Mesodermal cell (in vitro differentiated cells): ENCODE results near the gene MND1. TPM values are rescaled to one million over a fixed set of nuclear protein-coding genes. Genes with fewer than 3 reads are reported as not detected.
A peak's percentile ranks its signal among the peaks of the same experiment; 100 is the strongest.

Source experiments
- H3K27ac ChIP-seq: 2 replicates; pipeline ENCODE4 v1.7.0; 2013; ENCODE audit warnings: mild to moderate bottlenecking, low read depth, low read length, moderate library complexity; ENCODE audit not compliant: severe bottlenecking
- H3K36me3 ChIP-seq: 2 replicates; pipeline ENCODE4 v1.7.1; 2013; ENCODE audit warnings: mild to moderate bottlenecking, low read length, moderate library complexity; ENCODE audit not compliant: control insufficient read depth, insufficient read depth
- H3K4me1 ChIP-seq: one replicate; pipeline ENCODE4 v1.7.1; 2013; ENCODE audit warnings: mild to moderate bottlenecking, low read length; ENCODE audit not compliant: insufficient read depth, control insufficient read depth, poor library complexity, severe bottlenecking
- H3K4me3 ChIP-seq: 2 replicates; pipeline ENCODE4 v1.7.0; 2013; ENCODE audit warnings: low read length, control low read depth, mild to moderate bottlenecking; ENCODE audit not compliant: insufficient read depth, poor library complexity, severe bottlenecking; ENCODE audit errors: extremely low read depth
- H3K9me3 ChIP-seq: 2 replicates; pipeline ENCODE4 v1.7.1; 2013; ENCODE audit warnings: mild to moderate bottlenecking, low read length, moderate library complexity; ENCODE audit not compliant: control insufficient read depth
- WGBS, 2 experiments: methylation state at CpG; one replicate each; pipeline ENCODE4 v1.1.5; 2013; ENCODE audit warnings: missing lambda C conversion rate in 2 of 2; ENCODE audit not compliant: insufficient coverage in 2 of 2; 5-methylcytosine and 5-hydroxymethylcytosine counted together
- polyA plus RNA-seq, 2 experiments: library from polyadenylated mRNA; stranded (reverse); fragments of 50-300 nt; gene quantifications; one replicate each; pipeline ENCODE4 v1.2.3, GENCODE V29; 2013

The MND1 gene
- 16.1 TPM for polyA plus RNA-seq (2013, experiment 1 of 2)
- polyA plus RNA-seq (2013, experiment 2 of 2): 25.3 TPM

DNA sequence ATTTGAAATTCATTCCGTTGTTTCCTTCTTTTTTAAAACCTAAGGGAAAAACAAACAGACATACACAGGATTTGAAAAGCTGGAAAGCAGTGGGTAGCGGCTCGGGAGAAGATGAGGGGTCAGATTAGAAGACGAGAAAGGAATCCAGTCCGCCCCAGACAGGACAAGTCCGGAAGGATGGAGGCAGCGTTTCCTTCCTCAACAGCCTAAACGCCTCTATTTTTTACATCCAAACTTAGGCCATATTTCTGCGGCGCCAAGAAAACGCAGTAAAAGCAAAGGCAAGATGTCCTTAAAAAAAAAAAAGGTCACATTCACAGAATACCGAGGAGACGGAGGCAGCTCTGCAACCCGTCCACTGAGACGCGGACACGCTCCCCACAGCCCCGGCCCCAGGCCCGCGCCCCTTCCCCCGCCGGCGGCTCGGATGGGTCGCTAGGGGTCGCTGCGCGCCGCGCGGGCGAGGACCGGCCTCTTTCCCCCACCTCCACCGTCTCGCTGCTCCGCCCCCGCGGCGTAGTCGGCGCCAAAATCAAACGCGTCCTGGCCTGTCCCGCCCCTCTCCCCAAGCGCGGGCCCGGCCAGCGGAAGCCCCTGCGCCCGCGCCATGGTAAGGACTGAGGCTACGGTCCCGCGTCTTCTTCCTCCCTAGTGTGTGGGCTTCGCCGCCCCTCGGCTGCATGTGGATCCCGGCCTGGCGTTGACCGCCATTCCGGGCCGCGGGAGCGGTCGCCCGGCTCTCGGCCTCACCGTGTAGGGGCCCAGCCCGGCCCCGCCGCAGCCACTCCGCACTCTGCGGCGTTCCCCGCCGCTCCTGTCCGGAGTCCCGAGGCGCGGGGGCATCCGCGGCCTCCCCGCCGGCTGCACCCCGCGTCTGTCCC, at the start of gene MND1:
TSS of gene MND1 (plus strand) at position 558 of the 881 bp plus-strand sequence. CDS start at position 608, 50 bp downstream.
- Histone ChIP-seq H3K9me3 (no peaks in the 10 kb centered on the region), H3K4me1 (peaks cover 30% of the 10 kb centered on the region), H3K36me3 (peaks cover 10% of the 10 kb centered on the region), H3K4me3 (peak within 1 kb of the TSS; percentile 70), H3K27ac (peak within 1 kb of the TSS; percentile 80)
- 1 to 3% methylated on average over 35 to 74 of the region's 86 CpGs for WGBS, 2 experiments

- Histone ChIP-seq H3K36me3 (peaks cover 85% of the 10 kb centered on the region), H3K4me1 (no peaks in the 10 kb centered on the region), H3K27ac (no peak overlapping the region), H3K9me3 (no peaks in the 10 kb centered on the region), H3K4me3 (no peak overlapping the region)
- 94% methylated on average over 33 to 40 of the region's 40 CpGs for WGBS, 2 experiments
These were observed 49.2 kb upstream of the MND1 start for GRCh38 chr4:153295131-153295755.

DNA sequence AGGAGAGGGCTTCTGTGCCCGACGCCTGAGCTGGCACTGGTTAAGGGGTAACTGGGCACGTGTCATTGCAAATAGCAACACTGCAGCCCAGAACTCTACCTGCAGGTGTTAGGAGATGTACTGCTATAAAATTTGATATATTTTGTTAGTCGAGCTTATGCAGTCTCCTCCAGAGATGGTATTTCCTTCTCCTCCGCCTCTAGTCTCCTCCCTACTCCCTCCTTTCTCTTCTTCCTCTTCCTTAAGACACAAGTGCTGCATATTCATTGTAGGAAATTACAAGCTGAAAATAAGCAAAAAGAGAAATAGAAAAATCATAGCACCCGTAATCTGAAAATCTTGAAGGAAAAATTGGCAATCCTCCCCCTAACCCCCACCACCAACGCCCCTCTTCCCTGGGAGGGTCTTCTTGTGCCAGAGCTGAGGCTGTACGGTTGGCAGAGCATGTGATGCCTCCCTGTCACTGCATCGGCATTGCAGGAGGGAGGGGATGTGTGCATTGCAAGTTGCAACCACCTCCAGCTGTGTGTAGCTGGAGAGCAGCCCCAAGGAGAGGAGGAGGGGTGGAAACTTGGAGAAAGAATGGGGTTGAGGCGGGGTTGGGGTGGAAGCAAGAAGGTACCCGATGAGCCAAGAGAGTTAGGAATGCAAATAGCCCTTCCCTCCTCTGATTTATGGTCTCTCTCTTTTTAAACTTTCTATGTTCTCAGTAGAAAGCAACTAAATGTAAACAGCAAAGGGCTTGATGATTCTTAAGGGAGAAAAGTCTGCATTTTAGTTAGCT, 48.3 kb upstream of the MND1 start:
- H3K9me3 ChIP-seq: no peaks in the 10 kb centered on the region
- H3K4me3 ChIP-seq: no peak overlapping the region
- WGBS, 2 experiments: 93 to 95% methylated on average over 2 to 3 of the region's 11 CpGs
- no peak overlapping the region for H3K27ac ChIP-seq
- H3K4me1 ChIP-seq: no peaks in the 10 kb centered on the region
- H3K36me3 ChIP-seq: peaks cover 90% of the 10 kb centered on the region

GRCh38 chr4:153297116-153297515, 47.4 kb upstream of the MND1 start:
- H3K4me3 ChIP-seq: no peak overlapping the region
- H3K27ac ChIP-seq: no peak overlapping the region
- peaks cover 87% of the 10 kb centered on the region for H3K36me3 ChIP-seq
- peaks cover 4% of the 10 kb centered on the region for H3K9me3 ChIP-seq
- no peaks in the 10 kb centered on the region for H3K4me1 ChIP-seq
- WGBS, 2 experiments: 95 to 96% methylated on average over 7 of the region's 8 CpGs

GRCh38 chr4:153310793-153311192, 33.7 kb upstream of the MND1 start:
- no peak overlapping the region for H3K27ac ChIP-seq
- H3K4me1 ChIP-seq: no peaks in the 10 kb centered on the region
- no peaks in the 10 kb centered on the region for H3K9me3 ChIP-seq
- no CpG with 5 or more reads among the region's 1 CpG for WGBS, 2 experiments
- H3K4me3 ChIP-seq: no peak overlapping the region
- peaks cover 18% of the 10 kb centered on the region for H3K36me3 ChIP-seq

GRCh38 chr4:153314915-153315314, 29.6 kb upstream of the MND1 start:
- Histone ChIP-seq H3K4me1 (no peaks in the 10 kb centered on the region), H3K27ac (no peak overlapping the region), H3K4me3 (no peak overlapping the region), H3K36me3 (peaks cover 10% of the 10 kb centered on the region), H3K9me3 (no peaks in the 10 kb centered on the region)
- no CpG with 5 or more reads among the region's 1 CpG for WGBS, 2 experiments

DNA sequence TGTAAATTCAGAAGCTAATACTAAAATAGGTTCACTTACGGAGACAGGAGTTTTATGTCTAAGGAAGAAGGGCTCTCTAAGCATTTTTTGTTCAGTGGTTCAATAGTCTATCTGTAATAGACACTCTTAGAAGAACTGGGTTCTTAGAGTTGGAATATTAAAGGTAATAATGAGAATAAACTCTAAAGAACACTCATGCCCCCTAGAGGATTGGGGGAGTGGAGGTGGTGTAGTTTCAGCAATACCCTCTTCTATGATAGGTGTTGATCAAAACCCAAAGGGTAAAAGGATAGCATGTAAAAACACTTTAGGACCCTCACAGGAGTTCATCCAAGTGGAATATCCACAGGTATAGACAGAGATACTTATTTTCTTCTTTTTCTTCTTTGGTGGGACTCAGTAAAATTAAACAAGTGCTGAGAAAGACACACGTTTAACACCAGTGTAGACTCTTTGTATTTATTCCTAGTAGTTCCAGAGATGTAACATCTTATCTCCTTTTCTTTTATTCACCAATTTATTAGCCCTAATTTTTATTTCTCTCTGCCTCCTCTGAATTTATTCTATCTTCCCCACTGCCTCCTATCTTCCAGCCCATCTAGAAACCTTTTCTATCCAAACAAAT, 25.7 kb upstream of the MND1 start:
- 85 to 100% methylated on average over 1 to 2 of the region's 2 CpGs for WGBS, 2 experiments
- H3K36me3 ChIP-seq: peaks cover 20% of the 10 kb centered on the region

DNA sequence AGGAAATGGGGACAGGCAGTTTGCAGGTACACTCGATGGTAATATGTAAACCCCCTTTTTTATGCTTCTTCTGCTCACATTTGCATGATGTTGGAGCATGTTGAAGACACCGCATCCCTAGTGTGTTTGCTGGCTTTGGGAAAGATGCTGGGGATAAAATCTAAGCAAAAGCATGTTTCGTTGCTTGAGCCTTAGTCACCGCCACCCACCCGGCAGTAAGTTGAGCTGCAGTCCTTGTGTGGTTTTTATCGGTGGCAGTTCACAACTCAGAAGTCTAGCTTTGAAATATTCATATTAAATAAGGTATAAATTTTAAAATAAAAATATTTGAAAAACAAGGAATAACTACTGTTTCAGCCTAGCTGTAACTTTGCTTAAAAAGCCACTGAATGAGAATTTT, 21.7 kb upstream of the MND1 start:
- WGBS, 2 experiments: 88 to 93% methylated on average over 2 to 5 of the region's 6 CpGs
- Histone ChIP-seq H3K27ac (no peak overlapping the region), H3K4me1 (no peaks in the 10 kb centered on the region), H3K9me3 (no peaks in the 10 kb centered on the region), H3K4me3 (no peak overlapping the region), H3K36me3 (peaks cover 17% of the 10 kb centered on the region)

More for the DNA sequence above, 25.7 kb upstream of the MND1 start:
- H3K27ac ChIP-seq: no peak overlapping the region
- H3K9me3 ChIP-seq: no peaks in the 10 kb centered on the region
- no peak overlapping the region for H3K4me3 ChIP-seq
- H3K4me1 ChIP-seq: no peaks in the 10 kb centered on the region

DNA sequence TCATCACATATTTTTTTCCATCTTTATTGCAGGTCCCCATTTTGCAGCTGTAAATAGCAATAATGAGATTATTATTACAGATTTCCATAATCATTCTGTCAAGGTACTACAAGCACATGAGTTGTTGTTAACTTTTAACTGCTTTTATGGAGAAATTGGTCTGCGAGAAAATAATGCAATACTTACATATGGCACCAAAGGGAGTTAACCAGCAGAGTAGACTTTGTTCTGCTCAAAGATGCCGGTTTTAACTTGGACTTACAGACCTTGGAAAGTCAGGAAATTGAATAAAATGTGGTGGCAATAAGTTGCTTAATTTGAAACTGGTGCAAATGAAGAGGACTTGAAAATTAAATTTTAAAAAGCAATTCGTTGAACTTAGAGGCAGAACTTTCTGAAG, 20.4 kb upstream of the MND1 start:
- H3K4me1 ChIP-seq: no peaks in the 10 kb centered on the region
- 92% methylated on average over 2 of the region's 3 CpGs; no CpG with 5 or more reads in 1 of the 2 experiments for WGBS, 2 experiments
- H3K27ac ChIP-seq: no peak overlapping the region
- H3K36me3 ChIP-seq: peaks cover 17% of the 10 kb centered on the region
- H3K4me3 ChIP-seq: no peak overlapping the region
- H3K9me3 ChIP-seq: no peaks in the 10 kb centered on the region

DNA sequence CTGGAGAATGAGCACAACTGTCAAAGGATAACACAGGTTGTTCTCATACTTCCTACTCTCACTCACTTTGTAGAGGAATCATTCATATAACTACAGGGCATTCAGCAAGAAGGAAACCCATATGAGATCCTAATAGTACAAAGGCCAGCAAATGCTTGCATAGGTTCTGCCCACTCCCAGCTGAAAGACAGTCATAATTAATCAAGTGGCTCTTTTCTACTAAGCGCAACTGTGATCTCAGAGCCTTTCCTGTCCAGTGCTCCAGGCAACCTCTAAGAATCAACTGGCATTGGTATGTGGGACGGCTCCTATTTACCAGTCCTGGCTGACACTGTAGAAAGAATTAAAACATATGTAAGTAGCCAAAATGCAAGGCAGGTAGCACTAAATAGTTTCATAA, 18.9 kb upstream of the MND1 start:
- peaks cover 18% of the 10 kb centered on the region for H3K36me3 ChIP-seq
- H3K27ac ChIP-seq: no peak overlapping the region
- 94 to 100% methylated on average over 1 to 2 of the region's 2 CpGs for WGBS, 2 experiments
- no peaks in the 10 kb centered on the region for H3K4me1 ChIP-seq
- H3K4me3 ChIP-seq: no peak overlapping the region
- no peaks in the 10 kb centered on the region for H3K9me3 ChIP-seq
